Mesenchymal stem cell (in vitro differentiated cells and primary cell): ENCODE results near the gene CSRNP2.

ENCODE experiments used
- DNase-seq: peaks from one replicate; pipeline ENCODE4 v3.0.0-alpha.2; 2013
- H2AFZ ChIP-seq: one replicate; pipeline ENCODE4 v1.6.1; 2013; ENCODE audit warnings: low read depth, mild to moderate bottlenecking, control low read depth, inconsistent platforms, low read length, moderate library complexity
- H2AK5ac ChIP-seq: 2 replicates; pipeline ENCODE4 v1.6.1; 2013; ENCODE audit warnings: low read length, moderate library complexity, mild to moderate bottlenecking, inconsistent platforms; ENCODE audit not compliant: severe bottlenecking
- H2BK120ac ChIP-seq: one replicate; pipeline ENCODE4 v1.6.1; 2013; ENCODE audit warnings: low read depth, mild to moderate bottlenecking, inconsistent platforms, low read length, moderate library complexity
- H2BK12ac ChIP-seq, 2 experiments: one replicate each; pipeline ENCODE4 v1.6.1; 2013; ENCODE audit warnings: inconsistent platforms in 2 of 2, low read length in 2 of 2, mild to moderate bottlenecking in 2 of 2, moderate library complexity in 2 of 2, control low read depth in 1 of 2
- H2BK15ac ChIP-seq: one replicate; pipeline ENCODE4 v1.6.1; 2013; ENCODE audit warnings: mild to moderate bottlenecking, low read depth, inconsistent platforms; ENCODE audit not compliant: poor library complexity, severe bottlenecking
- H2BK5ac ChIP-seq: 2 replicates; pipeline ENCODE4 v1.6.1; 2013; ENCODE audit warnings: low read depth, mild to moderate bottlenecking, low read length, control low read depth, inconsistent platforms; ENCODE audit not compliant: poor library complexity, severe bottlenecking
- H3K14ac ChIP-seq, 2 experiments: one replicate each; pipeline ENCODE4 v1.6.1; 2013; ENCODE audit warnings: inconsistent platforms in 2 of 2, low read length in 2 of 2, control low read depth in 1 of 2, mild to moderate bottlenecking in 1 of 2, moderate library complexity in 1 of 2
- H3K18ac ChIP-seq, 2 experiments: one replicate each; pipeline ENCODE4 v1.6.1; 2013; ENCODE audit warnings: inconsistent platforms in 2 of 2, low read length in 2 of 2, control low read depth in 1 of 2, low read depth in 1 of 2, mild to moderate bottlenecking in 1 of 2
- H3K23ac ChIP-seq, 2 experiments: one replicate each; pipeline ENCODE4 v1.6.1; 2013; ENCODE audit warnings: inconsistent platforms in 2 of 2, low read length in 2 of 2, mild to moderate bottlenecking in 2 of 2, moderate library complexity in 2 of 2, control low read depth in 1 of 2
- H3K27ac ChIP-seq: 2 replicates; pipeline ENCODE4 v1.5.1; 2013; ENCODE audit warnings: mild to moderate bottlenecking, moderate library complexity, low read length, control low read depth, inconsistent platforms; ENCODE audit not compliant: poor library complexity, severe bottlenecking
- H3K27me3 ChIP-seq, 2 experiments: 2 replicates each; pipeline versions ENCODE4 v1.6.1 to v1.7.0; 2013; ENCODE audit warnings: low read length in 2 of 2, mild to moderate bottlenecking in 2 of 2, moderate library complexity in 2 of 2, control low read depth in 1 of 2, inconsistent platforms in 1 of 2; ENCODE audit not compliant: control insufficient read depth in 1 of 2, insufficient read depth in 1 of 2
- H3K36me3 ChIP-seq, 2 experiments: 2 replicates each; pipeline versions ENCODE4 v1.6.1 to v1.7.0; 2013; ENCODE audit warnings: low read length in 2 of 2, control low read depth in 1 of 2, inconsistent platforms in 1 of 2, low read depth in 1 of 2, mild to moderate bottlenecking in 1 of 2; ENCODE audit not compliant: insufficient read depth in 2 of 2, control insufficient read depth in 1 of 2
- H3K4ac ChIP-seq, 2 experiments: one replicate each; pipeline ENCODE4 v1.6.1; 2013; ENCODE audit warnings: inconsistent platforms in 2 of 2, low read length in 2 of 2, mild to moderate bottlenecking in 2 of 2, moderate library complexity in 2 of 2, control low read depth in 1 of 2, low read depth in 1 of 2
- H3K4me1 ChIP-seq: 2 replicates; pipeline ENCODE4 v1.6.1; 2013; ENCODE audit warnings: low read depth, low read length, control low read depth; ENCODE audit not compliant: control insufficient read depth, insufficient read depth
- H3K4me2 ChIP-seq: 2 replicates; pipeline ENCODE4 v1.6.1; 2013; ENCODE audit warnings: low read length, mild to moderate bottlenecking, inconsistent platforms; ENCODE audit not compliant: poor library complexity, severe bottlenecking
- H3K4me3 ChIP-seq, 2 experiments: 2 replicates each; pipeline versions ENCODE4 v1.5.1 to v1.7.0; 2013; ENCODE audit warnings: low read length in 2 of 2, mild to moderate bottlenecking in 2 of 2, control low read depth in 1 of 2, low read depth in 1 of 2; ENCODE audit not compliant: insufficient read depth in 1 of 2
- H3K79me1 ChIP-seq: replicated peaks from 2 replicates; pipeline ENCODE4 v1.6.1; 2013; ENCODE audit warnings: mild to moderate bottlenecking, control low read depth, low read length, inconsistent platforms; ENCODE audit not compliant: poor library complexity, severe bottlenecking
- H3K9ac ChIP-seq: 2 replicates; pipeline ENCODE4 v1.7.0; 2013; ENCODE audit warnings: mild to moderate bottlenecking, low read length, moderate library complexity
- H3K9me3 ChIP-seq: 2 replicates; pipeline ENCODE4 v1.7.0; 2013; ENCODE audit warnings: mild to moderate bottlenecking, low read length; ENCODE audit not compliant: control insufficient read depth
- H4K8ac ChIP-seq: one replicate; pipeline ENCODE4 v1.6.1; 2013; ENCODE audit warnings: inconsistent platforms, mild to moderate bottlenecking, low read length, moderate library complexity
- H4K91ac ChIP-seq: one replicate; pipeline ENCODE4 v1.6.1; 2013; ENCODE audit warnings: mild to moderate bottlenecking, low read length, inconsistent platforms
- WGBS: methylation state at CpG from one replicate; pipeline ENCODE4 v1.1.7; 2013; ENCODE audit warnings: mixed read lengths; 5-methylcytosine and 5-hydroxymethylcytosine counted together

CSRNP2 gene

GRCh38 chr12:51023625-51024382 is 59.6 kb downstream of the CSRNP2 start:
- WGBS: 94% methylated on average over 4 of the region's 4 CpGs
- no peak for DNase-seq

GRCh38 chr12:51021694-51022093 is 61.7 kb downstream of the CSRNP2 start:
- Histone ChIP-seq H3K14ac (no peak overlapping the region), H2BK15ac (no peak overlapping the region)
- 56% methylated on average over 1 of the region's 1 CpG for WGBS

More at GRCh38 chr12:51023625-51024382, 59.6 kb downstream of the CSRNP2 start:
- Histone ChIP-seq H3K4me2 (peak overlapping the region; percentile 48), H3K36me3 (no peaks in the 10 kb centered on the region), H2AK5ac (peak overlapping the region; percentile 51), H3K9me3 (no peaks in the 10 kb centered on the region), H3K9ac (peak overlapping the region; percentile 96), H2BK5ac (no peak overlapping the region), H4K8ac (peak overlapping the region; percentile 77), H3K14ac (no peak overlapping the region), H3K18ac (peak overlapping the region in 1 of 2 experiments; percentile 37), H3K4me3 (peak overlapping the region in 1 of 2 experiments; percentile 88), H3K27me3 (no peaks in the 10 kb centered on the region), H3K27ac (peak overlapping the region; percentile 74), H2AFZ (no peak overlapping the region), H2BK120ac (no peak overlapping the region), H2BK12ac (no peak overlapping the region), H3K79me1 (peaks cover 4% of the 10 kb centered on the region), H3K4ac (peak overlapping the region in 1 of 2 experiments; percentile 64), H3K4me1 (peaks cover 12% of the 10 kb centered on the region), H2BK15ac (no peak overlapping the region), H4K91ac (no peak overlapping the region), H3K23ac (no peak overlapping the region)

GRCh38 chr12:51020448-51021182 is 62.8 kb downstream of the CSRNP2 start:
- H2BK15ac ChIP-seq: no peak overlapping the region
- H2BK120ac ChIP-seq: no peak overlapping the region
- H3K36me3 ChIP-seq: no peaks in the 10 kb centered on the region
- peaks cover 8% of the 10 kb centered on the region for H3K4me1 ChIP-seq
- H3K79me1 ChIP-seq: peaks cover 8% of the 10 kb centered on the region
- H3K9me3 ChIP-seq: no peaks in the 10 kb centered on the region
- no peak overlapping the region for H2BK12ac ChIP-seq
- H3K23ac ChIP-seq: no peak overlapping the region
- no peak overlapping the region for H2BK5ac ChIP-seq
- no peak overlapping the region for H4K91ac ChIP-seq
- DNase-seq: no peak
- H3K14ac ChIP-seq: no peak overlapping the region
- H3K4ac ChIP-seq: no peak overlapping the region
- no peak overlapping the region for H3K4me3 ChIP-seq
- H3K27me3 ChIP-seq: no peaks in the 10 kb centered on the region
- no peak overlapping the region for H3K18ac ChIP-seq
- WGBS: 97% methylated on average over 3 of the region's 7 CpGs
- H4K8ac ChIP-seq: no peak overlapping the region
- no peak overlapping the region for H3K4me2 ChIP-seq
- H2AFZ ChIP-seq: no peak overlapping the region
- H3K9ac ChIP-seq: no peak overlapping the region
- no peak overlapping the region for H3K27ac ChIP-seq
- H2AK5ac ChIP-seq: no peak overlapping the region

More at GRCh38 chr12:51021694-51022093, 61.7 kb downstream of the CSRNP2 start:
- no peak overlapping the region for H3K9ac ChIP-seq
- no peaks in the 10 kb centered on the region for H3K36me3 ChIP-seq
- no peak overlapping the region for H2AFZ ChIP-seq
- H4K91ac ChIP-seq: no peak overlapping the region
- H2AK5ac ChIP-seq: peak overlapping the region; percentile 86
- no peak for DNase-seq
- no peak overlapping the region for H2BK5ac ChIP-seq
- no peak overlapping the region for H3K4me3 ChIP-seq
- peaks cover 5% of the 10 kb centered on the region for H3K79me1 ChIP-seq
- no peak overlapping the region for H2BK12ac ChIP-seq
- H3K9me3 ChIP-seq: no peaks in the 10 kb centered on the region
- H3K4ac ChIP-seq: no peak overlapping the region
- H3K27me3 ChIP-seq: no peaks in the 10 kb centered on the region
- H3K4me2 ChIP-seq: no peak overlapping the region
- peaks cover 11% of the 10 kb centered on the region for H3K4me1 ChIP-seq
- no peak overlapping the region for H3K27ac ChIP-seq
- no peak overlapping the region for H2BK120ac ChIP-seq
- no peak overlapping the region for H3K18ac ChIP-seq
- H4K8ac ChIP-seq: no peak overlapping the region
- H3K23ac ChIP-seq: no peak overlapping the region

GRCh38 chr12:51019927-51020326 is 63.5 kb downstream of the CSRNP2 start:
- Histone ChIP-seq H3K4ac (no peak overlapping the region), H3K4me1 (peaks cover 8% of the 10 kb centered on the region), H3K27ac (no peak overlapping the region), H2BK5ac (no peak overlapping the region), H2BK120ac (no peak overlapping the region), H3K18ac (no peak overlapping the region), H3K23ac (no peak overlapping the region), H3K4me2 (no peak overlapping the region), H4K8ac (no peak overlapping the region), H3K27me3 (no peaks in the 10 kb centered on the region), H3K9me3 (no peaks in the 10 kb centered on the region), H2BK15ac (no peak overlapping the region), H2BK12ac (no peak overlapping the region), H3K9ac (no peak overlapping the region), H3K36me3 (no peaks in the 10 kb centered on the region), H3K79me1 (peaks cover 8% of the 10 kb centered on the region), H2AFZ (no peak overlapping the region), H4K91ac (no peak overlapping the region), H3K4me3 (no peak overlapping the region), H2AK5ac (no peak overlapping the region), H3K14ac (no peak overlapping the region)
- WGBS: no CpG with 5 or more reads among the region's 2 CpGs
- DNase-seq: no peak
